ENCODE measurements around the gene VWA5A. TPM values are rescaled to one million over a fixed set of nuclear protein-coding genes. Genes with fewer than 3 reads are reported as not detected.
"Not testable (repeated sequence)": the region's sequence is repeated elsewhere in the genome, so short reads cannot be mapped to it uniquely, and the experiment has no call there.

The VWA5A gene
- polyA plus RNA-seq, 5 donors: 17.7 to 19.2 (median 18.2) TPM

- DNase-seq: no peak
Observed at GRCh38 chr11:124085997-124086846, 29.0 kb upstream of the VWA5A start.

- DNase-seq: no peak
Observed at GRCh38 chr11:124090996-124091395, 24.3 kb upstream of the VWA5A start.

GRCh38 chr11:124093330-124093729 is 21.9 kb upstream of the VWA5A start:
- no peak for DNase-seq

GRCh38 chr11:124094731-124095130 is 20.5 kb upstream of the VWA5A start:
- no peak for DNase-seq

GRCh38 chr11:124096364-124096763 is 18.9 kb upstream of the VWA5A start:
- DNase-seq: no peak

- no peak for DNase-seq
Observed at GRCh38 chr11:124098141-124098540, 17.1 kb upstream of the VWA5A start.

- DNase-seq: no peak
Observed at GRCh38 chr11:124101737-124102136, 13.5 kb upstream of the VWA5A start.

GRCh38 chr11:124108156-124108555 is 7.1 kb upstream of the VWA5A start:
- DNase-seq: no peak

- DNase-seq: no peak
Observed at GRCh38 chr11:124109377-124109776, 5.9 kb upstream of the VWA5A start.

GRCh38 chr11:124110201-124110600 is 5.0 kb upstream of the VWA5A start:
- no peak for DNase-seq

- DNase-seq: no peak
Observed at GRCh38 chr11:124113890-124114289, 1.4 kb upstream of the VWA5A start.

- peak in 1 of 2 donors; percentile 12 for DNase-seq
Observed at GRCh38 chr11:124115782-124116616, 749 bp downstream of the VWA5A start.

GRCh38 chr11:124119103-124119502 is 3.9 kb downstream of the VWA5A start:
- DNase-seq: no peak

- DNase-seq: no peak
Observed at GRCh38 chr11:124120891-124121290, 5.6 kb downstream of the VWA5A start.

GRCh38 chr11:124122123-124122522 is 6.9 kb downstream of the VWA5A start:
- no peak for DNase-seq

GRCh38 chr11:124123622-124124021 is 8.4 kb downstream of the VWA5A start:
- DNase-seq: no peak

- not testable (repeated sequence) for DNase-seq
Observed at GRCh38 chr11:124127134-124127533, 11.9 kb downstream of the VWA5A start.

GRCh38 chr11:124143034-124143433 is 27.8 kb downstream of the VWA5A start:
- DNase-seq: no peak

GRCh38 chr11:124147951-124148350 is 32.7 kb downstream of the VWA5A start:
- no peak for DNase-seq

- no peak for DNase-seq
Observed at GRCh38 chr11:124150684-124151083, 35.4 kb downstream of the VWA5A start.

- no peak for DNase-seq
Observed at GRCh38 chr11:124152770-124153407, 37.6 kb downstream of the VWA5A start.

- no peak for DNase-seq
Observed at GRCh38 chr11:124153821-124154220, 38.6 kb downstream of the VWA5A start.

Measured in right lung (tissue), 5 donors.